Spleen (tissue), 11 donors: Measurements from ENCODE around the gene MAP3K10. TPM values are rescaled to one million over a fixed set of nuclear protein-coding genes. Genes with fewer than 3 reads are reported as not detected.
A peak's percentile ranks its signal among the peaks of the same experiment; 100 is the strongest.

ENCODE experiments used
- DNase-seq: peaks from one replicate; pipeline ENCODE4 v3.0.0-alpha.2; 2020
- H3K27ac ChIP-seq, 8 donors: fragments of 200-600 bp; sonication (generic) in 7 of 8; 1 replicate in 4 of 8; 2 replicates in 4 of 8; pipeline versions ENCODE4 v1.5.0 to v1.8.0; 2016 to 2021; ENCODE audit warnings: inconsistent platforms in 4 of 8, mild to moderate bottlenecking in 4 of 8, moderate library complexity in 1 of 8
- H3K27me3 ChIP-seq, 7 donors: fragments of 200-600 bp; sonication (generic) in 6 of 7; replicated peaks in 1 of 7; 1 replicate in 4 of 7; 2 replicates in 3 of 7; pipeline versions ENCODE4 v1.5.0 to v1.8.0; 2016 to 2021; ENCODE audit warnings: inconsistent platforms in 3 of 7, mild to moderate bottlenecking in 1 of 7
- H3K36me3 ChIP-seq, 6 donors: fragments of 200-600 bp; sonication (generic) in 5 of 6; 1 replicate in 4 of 6; 2 replicates in 2 of 6; pipeline versions ENCODE4 v1.5.0 to v1.8.0; 2016 to 2021; ENCODE audit warnings: inconsistent platforms in 2 of 6
- H3K4me1 ChIP-seq, 6 donors: fragments of 200-600 bp; sonication (generic) in 5 of 6; 1 replicate in 3 of 6; 2 replicates in 3 of 6; pipeline versions ENCODE4 v1.5.0 to v1.8.0; 2016 to 2021; ENCODE audit warnings: inconsistent platforms in 3 of 6
- H3K4me3 ChIP-seq, 8 donors: fragments of 200-600 bp; sonication (generic) in 7 of 8; 1 replicate in 4 of 8; 2 replicates in 4 of 8; pipeline versions ENCODE4 v1.5.0 to v1.8.0; 2016 to 2021; ENCODE audit warnings: inconsistent platforms in 4 of 8, mild to moderate bottlenecking in 4 of 8, moderate library complexity in 2 of 8
- H3K9me3 ChIP-seq, 8 donors: fragments of 200-600 bp; sonication (generic) in 7 of 8; 1 replicate in 4 of 8; 2 replicates in 4 of 8; pipeline versions ENCODE4 v1.5.0 to v1.8.0; 2016 to 2021; ENCODE audit warnings: inconsistent platforms in 4 of 8
- CTCF ChIP-seq, 11 experiments: fragments of 200-600 bp in 7 of 11; fragments of 450-650 bp in 4 of 11; sonication (generic) in 4 of 11; IDR thresholded peaks in 8 of 11; conservative IDR thresholded peaks in 3 of 11; 1 replicate in 7 of 11; 2 replicates in 4 of 11; pipeline versions ENCODE4 v1.4.0 to v1.8.0; 2016 to 2021; ENCODE audit warnings: antibody characterized with exemption in 11 of 11, inconsistent platforms in 4 of 11, mild to moderate bottlenecking in 1 of 11
- POLR2A ChIP-seq, 3 donors: fragments of 450-650 bp; IDR thresholded peaks; one replicate each; pipeline ENCODE4 v1.5.1; 2017; ENCODE audit warnings: antibody characterized with exemption in 3 of 3, mild to moderate bottlenecking in 1 of 3
- POLR2AphosphoS5 ChIP-seq, 3 donors: sonication (generic); formaldehyde crosslinking; IDR thresholded peaks; one replicate each; pipeline ENCODE4 v1.5.1; 2017; ENCODE audit warnings: antibody characterized with exemption in 3 of 3
- WGBS, 5 donors: extraction: QIAGEN DNeasy Blood & Tissue Kit in 3 of 5; methylation state at CpG; one replicate each; pipeline versions ENCODE4 v1.1.5 to v1.1.7; 2013 to 2018; 5-methylcytosine and 5-hydroxymethylcytosine counted together
- intact Hi-C: fragments of 100-400 bp; cut with DNase I; formaldehyde crosslinking; loops from one replicate; pipeline ENCODE4 v1.15.0; 2023; ENCODE audit warnings: low total_unique reads
- polyA plus RNA-seq, 3 donors: library from polyadenylated mRNA; stranded (reverse); fragments of 200-250 nt; gene quantifications; one replicate each; pipeline ENCODE4 v1.2.1, GENCODE V29; 2013
- total RNA-seq, 7 donors: library from RNA; depleted of rRNA in 3 of 7; stranded (reverse); fragments of >200 nt in 3 of 7; fragmentation: NEBNext Ultra II Directional in 4 of 7; extraction: Animal tissue kit (Norgen Biotek cat#: 25700) in 4 of 7; gene quantifications; one replicate each; pipeline versions ENCODE4 v1.1.0 to v1.2.1, GENCODE V29; 2016 to 2021
- donor health status: healthy with polysubstance abuse.
- donor health status: DM: no; HTN: no; CAD: no; lungs with moderate emphysema.
- donor health status: DM: no; HTN: no; CAD: no.
- donor health status: Bipolar disorder and iron deficiency.
- donor health status: healthy.
- donor health status: DM: no; HTN: no; CAD: no.
- donor health status: DM: yes; HTN: yes; CAD: no.

Gene MAP3K10
- total and polyA plus RNA-seq, 10 donors = 4.3 to 25.6 (median 17.4) TPM

GRCh38 chr19:40243181-40243580 is 52.0 kb downstream of the MAP3K10 start:
- 88 to 100% (median 94%) methylated on average over 2 of the region's 2 CpGs for WGBS, 5 donors
- Histone ChIP-seq H3K27me3 (no peaks in the 10 kb centered on the region), H3K27ac (peak overlapping the region in 5 of 8 donors; percentile 70 to 82 (median 80)), H3K36me3 (peaks cover 0 to 83% (median 46%) of the 10 kb centered on the region in 6 donors), H3K4me3 (no peak overlapping the region), H3K4me1 (peaks cover under 1 to 74% (median 32%) of the 10 kb centered on the region in 6 donors), H3K9me3 (no peaks in the 10 kb centered on the region)
- intact Hi-C loops = no loop called here
- no peak for DNase-seq
- TF ChIP-seq POLR2A (IDR thresholded peaks at IDR 0.05) (no peak), POLR2AphosphoS5 (IDR thresholded peaks at IDR 0.05) (no peak), CTCF (IDR thresholded peaks at IDR 0.05 in 8 of 11, conservative IDR thresholded peaks at IDR 0.05 in 3 of 11) (no peak)

- Histone ChIP-seq H3K27ac (no peak overlapping the region), H3K9me3 (no peaks in the 10 kb centered on the region), H3K4me3 (no peak overlapping the region), H3K27me3 (no peaks in the 10 kb centered on the region), H3K36me3 (peaks cover 0 to 79% (median 36%) of the 10 kb centered on the region in 6 donors), H3K4me1 (peaks cover 2 to 84% (median 34%) of the 10 kb centered on the region in 6 donors)
- intact Hi-C loops = no loop called here
- no peak for TF ChIP-seq CTCF (IDR thresholded peaks at IDR 0.05 in 8 of 11, conservative IDR thresholded peaks at IDR 0.05 in 3 of 11)
- TF ChIP-seq POLR2AphosphoS5 (IDR thresholded peaks at IDR 0.05) = no peak
- no peak for TF ChIP-seq POLR2A (IDR thresholded peaks at IDR 0.05)
- WGBS, 5 donors = 77 to 85% (median 82%) methylated on average over 12 of the region's 12 CpGs
- DNase-seq = no peak
Measured at GRCh38 chr19:40244579-40245317, 53.5 kb downstream of the MAP3K10 start.

- TF ChIP-seq POLR2AphosphoS5 (IDR thresholded peaks at IDR 0.05) (peak in 2 of 3 donors; percentile 7 to 11), CTCF (IDR thresholded peaks at IDR 0.05 in 8 of 11, conservative IDR thresholded peaks at IDR 0.05 in 3 of 11) (no peak)
- intact Hi-C loops = no loop called here
- Histone ChIP-seq H3K9me3 (no peaks in the 10 kb centered on the region), H3K27me3 (no peaks in the 10 kb centered on the region), H3K27ac (no peak overlapping the region), H3K36me3 (peaks cover 0 to 79% (median 31%) of the 10 kb centered on the region in 6 donors), H3K4me3 (no peak overlapping the region), H3K4me1 (peaks cover 2 to 89% (median 34%) of the 10 kb centered on the region in 6 donors)
- no peak for DNase-seq
- WGBS, 5 donors = 89 to 95% (median 90%) methylated on average over 9 of the region's 9 CpGs
Measured at GRCh38 chr19:40245506-40246128, 54.4 kb downstream of the MAP3K10 start.
